Subcutaneous adipose tissue (tissue), 4 donors: ENCODE results near the gene FXYD4. TPM values are rescaled to one million over a fixed set of nuclear protein-coding genes. Genes with fewer than 3 reads are reported as not detected.

Experiments
- total RNA-seq, 4 donors: library from RNA; depleted of rRNA; stranded (reverse); fragments of >200 nt; gene quantifications; one replicate each; pipeline ENCODE4 v1.1.0, GENCODE V29; 2016
- TF ChIP-seq, protein P1 (sequence below): fragments of 450-650 bp; IDR thresholded peaks from one replicate; pipeline ENCODE4 v1.5.1; 2016; ENCODE audit warnings: low read depth, mild to moderate bottlenecking, control low read depth, antibody characterized with exemption, moderate library complexity

FXYD4 gene
- total RNA-seq, 4 donors from 2014 or later: not detected

DNA sequence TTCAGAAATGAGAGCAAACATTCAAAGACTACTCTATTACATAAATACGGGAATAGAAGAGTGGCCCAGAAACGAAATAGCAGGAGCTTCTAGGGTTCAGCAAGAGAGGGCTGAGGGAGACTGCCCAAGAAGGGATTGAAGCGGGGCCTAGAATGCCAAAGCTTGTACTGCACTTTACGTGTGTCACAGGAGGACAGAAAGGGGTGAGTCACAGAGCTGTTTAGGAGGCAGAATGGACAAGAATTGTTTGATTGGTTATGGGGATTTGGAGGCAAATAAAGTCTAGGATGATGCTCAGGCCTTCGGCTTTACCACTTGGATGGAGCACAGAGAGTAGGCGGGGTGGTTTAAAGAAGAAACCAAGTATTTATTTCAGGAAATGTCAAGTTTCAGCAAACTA is 11.3 kb upstream of the FXYD4 start:
- TF ChIP-seq, protein P1, sequence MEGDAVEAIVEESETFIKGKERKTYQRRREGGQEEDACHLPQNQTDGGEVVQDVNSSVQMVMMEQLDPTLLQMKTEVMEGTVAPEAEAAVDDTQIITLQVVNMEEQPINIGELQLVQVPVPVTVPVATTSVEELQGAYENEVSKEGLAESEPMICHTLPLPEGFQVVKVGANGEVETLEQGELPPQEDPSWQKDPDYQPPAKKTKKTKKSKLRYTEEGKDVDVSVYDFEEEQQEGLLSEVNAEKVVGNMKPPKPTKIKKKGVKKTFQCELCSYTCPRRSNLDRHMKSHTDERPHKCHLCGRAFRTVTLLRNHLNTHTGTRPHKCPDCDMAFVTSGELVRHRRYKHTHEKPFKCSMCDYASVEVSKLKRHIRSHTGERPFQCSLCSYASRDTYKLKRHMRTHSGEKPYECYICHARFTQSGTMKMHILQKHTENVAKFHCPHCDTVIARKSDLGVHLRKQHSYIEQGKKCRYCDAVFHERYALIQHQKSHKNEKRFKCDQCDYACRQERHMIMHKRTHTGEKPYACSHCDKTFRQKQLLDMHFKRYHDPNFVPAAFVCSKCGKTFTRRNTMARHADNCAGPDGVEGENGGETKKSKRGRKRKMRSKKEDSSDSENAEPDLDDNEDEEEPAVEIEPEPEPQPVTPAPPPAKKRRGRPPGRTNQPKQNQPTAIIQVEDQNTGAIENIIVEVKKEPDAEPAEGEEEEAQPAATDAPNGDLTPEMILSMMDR: no peak

DNA sequence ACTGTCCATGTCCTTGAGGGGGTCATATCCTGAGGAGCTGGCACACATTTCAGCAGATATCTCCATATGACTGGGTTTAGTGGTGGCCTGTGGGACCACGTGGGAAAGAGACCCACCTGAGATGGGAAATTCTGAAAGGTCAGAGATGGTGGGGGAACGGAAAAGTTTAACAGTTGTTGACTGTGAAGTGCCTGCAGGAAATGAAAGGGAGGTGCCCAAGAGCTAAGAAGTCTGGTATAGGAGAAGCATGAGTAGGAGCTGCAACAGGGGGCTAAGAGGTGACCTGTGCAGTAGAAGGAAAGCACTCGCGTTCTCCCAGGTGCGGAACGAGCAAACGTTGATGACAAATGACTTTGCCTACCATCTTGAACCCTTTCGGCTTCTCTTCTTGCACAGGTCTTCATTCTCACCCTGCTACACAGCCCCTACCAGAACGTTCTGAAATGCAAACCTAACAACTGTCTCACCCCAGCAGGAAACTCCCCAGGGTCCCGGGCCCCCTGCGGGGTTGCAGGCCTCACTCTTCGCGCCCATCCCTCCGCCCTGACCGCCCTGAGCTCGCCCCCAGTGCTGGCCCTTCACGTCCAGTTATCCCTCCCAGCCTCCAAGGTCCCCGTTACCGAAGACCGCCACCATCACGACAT is 9.8 kb upstream of the FXYD4 start:
- TF ChIP-seq, protein P1: no peak

DNA sequence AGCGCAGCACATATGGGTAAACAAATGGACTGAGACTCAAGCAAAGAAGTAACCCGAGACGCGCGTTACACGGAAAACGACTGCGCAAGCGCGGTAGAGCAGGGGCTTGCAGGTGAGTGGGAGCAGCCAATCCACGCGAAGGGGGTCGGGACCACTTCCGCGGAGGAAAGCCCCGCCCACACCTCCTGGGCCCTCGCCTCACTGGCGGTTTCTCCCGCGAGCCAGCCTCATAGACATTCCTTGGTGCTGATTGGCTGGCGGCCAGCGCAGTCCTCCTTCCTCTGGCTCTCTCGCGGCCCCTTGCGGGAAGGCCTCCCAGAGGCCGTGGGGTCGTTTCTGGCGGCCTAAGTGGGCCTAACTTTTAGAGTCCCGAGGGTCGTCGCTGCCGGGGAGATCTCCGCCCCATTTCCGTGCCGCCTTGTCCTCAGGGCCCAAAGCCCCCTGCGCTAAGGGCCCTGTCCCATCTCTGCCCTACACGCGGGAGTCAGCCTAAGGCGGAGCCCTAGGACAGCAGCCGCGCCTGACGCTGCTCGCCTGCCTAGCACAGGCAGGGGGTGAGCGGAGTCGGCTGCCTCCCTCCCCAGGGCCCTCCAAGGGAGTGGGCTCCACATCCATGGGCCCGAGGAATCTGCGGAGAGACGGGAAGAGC is 9.1 kb upstream of the FXYD4 start:
- TF ChIP-seq, protein P1: no peak

DNA sequence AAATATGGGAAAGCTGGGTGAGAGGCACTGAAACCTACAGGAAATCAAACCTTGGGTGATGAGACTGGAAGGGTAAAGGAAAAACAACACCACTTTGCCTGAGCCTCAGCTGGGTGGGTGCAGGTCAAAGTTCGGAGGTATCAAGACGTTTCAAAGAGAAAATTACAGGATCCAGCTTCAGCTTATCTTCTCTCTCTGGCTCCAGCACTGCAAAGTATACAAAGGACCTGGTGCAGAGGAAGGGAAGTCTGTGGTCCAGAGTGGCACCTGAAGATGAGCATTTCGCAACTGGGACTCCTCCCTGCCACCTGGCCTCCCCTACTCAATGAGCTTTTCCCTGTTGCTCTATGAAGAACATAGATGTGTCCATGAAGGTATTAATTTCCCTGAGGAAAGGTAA is 6.4 kb upstream of the FXYD4 start:
- TF ChIP-seq, protein P1: no peak

DNA sequence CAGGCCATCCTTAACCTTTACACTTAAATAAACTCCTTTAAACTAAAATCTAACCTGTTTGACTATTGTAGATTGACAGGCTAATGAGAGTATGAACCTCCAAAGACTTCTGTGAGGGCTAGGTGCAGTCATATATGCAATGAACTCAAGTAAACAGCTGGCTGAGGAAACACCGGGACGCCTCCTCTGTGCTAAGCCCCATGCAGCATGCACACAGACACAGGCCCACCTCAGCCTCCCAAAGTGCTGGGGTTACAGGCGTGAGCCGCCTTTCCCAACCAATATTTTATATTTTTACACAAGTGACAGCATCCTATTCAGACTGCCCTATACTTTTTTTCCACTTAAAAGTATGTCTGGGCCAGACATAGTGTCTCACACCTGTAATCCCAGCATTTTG is 1.5 kb upstream of the FXYD4 start:
- TF ChIP-seq, protein P1: no peak

DNA sequence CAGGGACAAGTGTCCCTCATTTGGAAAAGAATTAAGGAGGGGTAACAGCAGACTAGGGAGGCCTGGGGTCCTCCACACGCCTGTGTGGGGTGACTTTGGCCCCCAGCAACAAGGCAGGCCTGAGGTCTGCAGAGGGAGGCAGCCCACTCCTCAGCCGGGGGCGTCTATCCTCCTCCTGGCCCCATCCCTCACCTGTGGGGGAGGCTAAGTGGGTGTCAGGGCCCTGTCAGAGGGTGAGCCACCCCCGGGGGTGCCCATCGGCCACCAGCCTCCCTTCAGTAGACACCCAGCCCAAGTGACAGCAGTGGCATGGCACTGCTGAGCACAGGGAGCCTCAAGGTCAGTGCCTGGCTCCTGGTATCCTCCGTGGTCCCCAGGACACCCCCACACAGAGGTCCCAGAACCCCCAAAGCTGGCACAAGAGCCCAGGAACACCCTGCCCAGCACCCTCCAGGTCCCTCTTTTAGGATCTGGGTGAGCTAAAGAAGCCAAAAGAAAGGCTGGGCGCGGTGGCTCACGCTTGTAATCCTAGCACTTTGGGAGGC is 693 bp upstream of the FXYD4 start:
- TF ChIP-seq, protein P1: no peak

DNA sequence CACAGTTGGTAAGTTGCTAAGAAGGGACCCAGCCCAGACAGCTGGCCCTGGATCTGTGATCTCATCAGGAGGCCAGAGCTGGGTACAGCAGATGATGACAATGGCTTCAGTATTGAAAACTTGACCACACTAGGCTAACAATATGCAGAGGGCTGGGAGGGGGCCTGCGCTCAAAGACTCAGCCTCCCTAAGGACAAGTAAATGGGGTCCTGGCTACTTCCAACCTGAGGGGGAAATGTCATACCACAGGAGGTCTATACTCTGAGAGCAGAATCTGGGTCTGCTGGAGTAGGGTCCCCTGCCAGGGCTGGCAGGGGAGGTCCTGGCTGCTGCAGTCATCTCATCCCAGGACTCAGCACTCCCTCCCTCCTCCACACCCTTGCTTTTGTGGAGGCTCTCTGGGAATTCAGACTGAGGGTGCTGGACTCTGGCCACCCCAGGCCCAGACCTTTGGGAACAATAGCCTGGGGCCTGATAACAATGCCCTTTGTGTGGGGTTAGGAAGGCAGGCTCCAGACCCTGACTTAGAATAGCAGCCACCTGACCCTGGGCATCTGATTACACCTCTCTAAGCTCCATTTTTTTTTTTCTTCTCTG is 1.4 kb downstream of the FXYD4 start:
- TF ChIP-seq, protein P1: no peak
